T-helper 9 cell (primary cell): Measurements from ENCODE around the gene RAB6B.
"Not testable (repeated sequence)": the region's sequence is repeated elsewhere in the genome, so short reads cannot be mapped to it uniquely, and the experiment has no call there.

Experiments used
- DNase-seq: peaks from one replicate; pipeline ENCODE4 v3.0.0-alpha.2; 2020

Gene RAB6B

DNA sequence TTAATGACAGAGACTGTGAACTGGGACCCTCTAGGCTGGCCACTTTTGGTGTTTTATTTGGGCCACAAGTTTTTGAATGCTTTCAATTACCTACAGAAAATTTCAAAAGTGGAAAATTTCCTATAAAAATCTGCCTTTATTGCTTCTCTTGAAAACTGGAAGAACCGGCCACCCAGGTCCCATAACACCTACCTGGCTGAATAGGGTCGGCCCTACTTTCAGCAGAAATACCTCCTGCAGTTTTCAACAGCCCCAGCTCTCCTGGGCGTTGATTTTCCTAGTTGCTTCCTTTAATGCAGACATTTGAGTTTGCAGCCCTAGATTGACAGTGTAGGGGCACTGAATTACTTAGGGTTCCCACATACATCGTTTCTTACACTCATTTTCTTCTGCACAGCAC lies 90.8 kb downstream of the RAB6B start:
- no peak for DNase-seq

- no peak for DNase-seq
These were observed 92.2 kb downstream of the RAB6B start for GRCh38 chr3:133803469-133803868.

DNA sequence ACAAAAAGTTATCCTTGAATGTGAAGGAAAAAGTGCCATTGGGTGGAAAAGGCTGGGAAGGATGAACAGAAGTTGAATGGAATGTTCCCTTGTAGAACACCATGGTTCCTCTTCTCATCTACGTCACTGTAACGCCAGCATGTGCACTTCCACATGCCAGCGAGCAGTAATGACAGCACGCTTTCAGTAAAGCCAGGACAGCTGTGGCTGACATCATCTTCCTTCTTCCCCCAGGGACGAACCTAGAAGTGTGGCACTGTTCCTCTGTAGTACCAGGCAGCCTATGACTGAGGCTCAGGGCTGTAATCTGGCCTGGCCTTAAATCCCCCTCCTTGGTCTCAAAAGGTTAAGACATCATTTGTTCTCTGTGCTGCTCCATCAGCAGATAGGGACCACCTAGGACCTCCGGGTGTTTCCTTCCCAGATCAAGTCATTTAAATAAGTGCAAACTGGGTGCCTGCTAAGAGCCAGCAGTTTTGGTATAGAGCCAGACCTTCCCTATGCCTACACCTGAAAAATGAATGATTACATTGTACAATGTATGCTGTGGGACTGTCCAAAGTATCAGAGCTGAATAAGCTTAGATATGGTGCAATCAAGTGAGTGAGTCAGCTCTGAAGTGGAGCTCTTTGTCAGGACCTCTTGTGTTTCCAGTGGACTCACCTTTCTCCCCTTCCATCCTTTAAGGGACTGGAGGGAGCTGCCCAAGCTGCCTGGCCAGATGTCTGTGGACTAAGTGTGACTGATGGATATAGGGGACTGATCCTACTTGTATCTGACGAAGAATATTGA lies 95.7 kb downstream of the RAB6B start:
- no peak for DNase-seq

- no peak for DNase-seq
These were observed 98.1 kb downstream of the RAB6B start for GRCh38 chr3:133797396-133798105.

- no peak for DNase-seq
These were observed 103.4 kb downstream of the RAB6B start for GRCh38 chr3:133792171-133792763.

- DNase-seq = no peak
These were observed 107.7 kb downstream of the RAB6B start for GRCh38 chr3:133788024-133788423.

DNA sequence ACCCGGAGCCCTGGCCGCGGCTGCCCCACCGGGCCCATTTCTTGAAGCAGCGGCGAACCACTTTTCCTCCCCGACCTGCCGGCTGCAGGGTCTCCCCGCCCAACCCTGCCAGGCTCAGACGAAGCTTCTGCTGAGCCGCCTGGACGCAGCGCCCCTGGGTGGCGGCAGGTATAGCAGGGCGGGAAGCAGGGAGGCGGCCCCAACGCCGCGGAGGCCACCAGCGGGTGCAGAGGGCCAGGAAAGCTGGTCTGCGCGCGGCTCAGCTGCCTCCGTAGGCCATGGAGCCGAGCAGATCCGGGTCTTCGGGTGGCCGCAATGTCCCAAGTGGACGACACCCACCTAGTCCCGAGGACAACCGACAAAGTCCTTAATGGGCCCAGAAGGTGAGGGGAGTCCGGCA lies 111.9 kb downstream of the RAB6B start:
- DNase-seq = no peak

DNA sequence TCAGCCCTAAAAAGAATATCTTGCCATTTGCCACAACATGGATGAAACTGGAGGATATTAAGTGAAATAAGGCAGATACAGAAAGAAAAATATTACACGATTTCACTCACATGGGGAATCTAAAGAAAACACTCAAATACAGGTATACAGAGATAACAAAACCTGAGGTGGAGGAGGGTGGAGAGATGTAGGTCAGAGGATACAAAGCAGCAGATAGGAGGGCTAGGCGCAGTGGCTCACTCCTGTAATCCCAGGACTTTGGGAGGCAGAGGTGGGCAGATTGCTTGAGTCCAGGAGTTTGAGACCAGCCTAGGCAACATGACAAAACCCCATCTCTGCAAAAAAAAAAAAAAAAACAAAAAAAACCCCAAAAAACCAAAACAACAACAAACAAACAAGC lies 113.2 kb downstream of the RAB6B start:
- DNase-seq = no peak

DNA sequence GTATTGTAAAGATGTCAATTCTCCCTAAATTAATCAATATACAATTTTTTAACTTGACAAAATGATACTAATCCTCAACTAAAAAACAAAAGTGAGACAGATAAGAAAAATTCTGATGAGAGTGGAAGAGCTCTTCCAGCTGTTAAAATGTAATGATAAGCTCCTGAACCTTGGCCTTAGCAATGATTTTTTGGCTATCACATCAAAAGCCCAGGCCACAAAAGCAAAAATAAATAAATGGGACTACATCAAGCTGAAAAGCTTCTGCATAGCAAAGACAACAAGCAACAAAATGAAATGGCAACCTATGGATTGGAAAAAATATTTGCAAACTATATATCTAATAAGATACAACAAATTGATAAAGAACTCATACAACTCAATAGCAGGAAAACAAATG lies 114.1 kb downstream of the RAB6B start:
- no peak for DNase-seq

GRCh38 chr3:133780756-133781155 lies 114.9 kb downstream of the RAB6B start:
- DNase-seq = not testable (repeated sequence)

DNA sequence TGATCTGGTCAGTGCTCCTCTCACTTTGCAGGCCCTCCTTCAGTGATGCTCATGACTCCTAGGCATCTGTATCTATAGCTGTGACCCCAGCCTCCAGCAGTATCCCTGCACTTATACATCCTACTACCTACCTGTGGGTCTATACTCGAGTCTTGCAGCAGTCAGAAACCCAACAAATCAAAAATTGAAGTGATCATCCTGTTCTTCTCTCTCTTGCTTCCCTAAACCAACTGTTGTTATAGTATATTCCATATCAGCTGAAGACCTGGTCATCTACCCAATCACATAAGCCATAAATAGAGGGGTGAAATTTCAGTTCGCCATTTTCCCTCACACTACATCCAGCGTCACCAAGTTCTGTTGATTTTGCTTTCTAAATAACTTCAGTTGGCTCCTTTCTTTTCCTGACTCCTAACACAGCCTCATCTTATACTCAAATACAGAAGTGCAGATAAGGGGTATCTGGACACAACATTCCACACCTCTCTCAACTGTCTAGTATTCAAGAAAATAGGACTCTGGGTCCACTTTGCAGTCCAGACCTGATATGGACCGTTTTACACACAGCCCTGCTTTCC lies 116.0 kb downstream of the RAB6B start:
- DNase-seq = no peak

DNA sequence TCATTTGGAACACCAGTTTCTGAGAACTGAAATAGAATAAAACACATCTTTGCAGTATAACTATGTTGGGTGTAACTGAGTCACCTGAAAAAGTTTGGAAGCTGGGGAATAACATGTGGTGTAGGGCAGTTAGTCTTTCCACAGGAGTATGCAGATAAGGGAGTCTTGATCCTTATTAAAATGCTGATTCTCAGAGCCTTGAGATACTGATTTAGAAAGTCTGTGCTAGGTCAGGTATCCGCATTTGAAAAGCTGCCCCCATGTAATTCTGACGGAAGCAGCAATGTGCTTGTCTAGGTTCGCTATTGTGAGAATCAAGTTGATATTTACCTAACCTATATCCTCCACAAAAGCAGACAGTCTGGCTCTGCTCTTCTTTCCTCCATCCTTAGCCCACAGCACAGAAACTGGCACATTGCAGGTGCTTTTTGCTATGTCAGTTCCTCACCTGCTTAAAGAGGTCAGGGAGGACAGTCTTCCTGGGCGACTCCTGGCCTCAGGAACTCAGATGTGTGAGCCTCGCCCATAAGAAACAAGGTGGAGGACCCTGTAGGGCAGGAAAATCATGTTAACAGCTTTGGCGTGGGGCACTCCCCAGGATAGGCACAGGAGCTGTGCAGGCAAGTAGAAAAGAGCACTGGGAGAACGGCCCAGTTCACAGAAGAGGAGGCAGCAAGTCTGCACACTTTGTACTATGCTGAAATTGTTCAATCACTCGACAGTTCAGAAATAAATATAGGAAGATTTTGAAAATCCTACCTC lies 117.7 kb downstream of the RAB6B start:
- no peak for DNase-seq

DNA sequence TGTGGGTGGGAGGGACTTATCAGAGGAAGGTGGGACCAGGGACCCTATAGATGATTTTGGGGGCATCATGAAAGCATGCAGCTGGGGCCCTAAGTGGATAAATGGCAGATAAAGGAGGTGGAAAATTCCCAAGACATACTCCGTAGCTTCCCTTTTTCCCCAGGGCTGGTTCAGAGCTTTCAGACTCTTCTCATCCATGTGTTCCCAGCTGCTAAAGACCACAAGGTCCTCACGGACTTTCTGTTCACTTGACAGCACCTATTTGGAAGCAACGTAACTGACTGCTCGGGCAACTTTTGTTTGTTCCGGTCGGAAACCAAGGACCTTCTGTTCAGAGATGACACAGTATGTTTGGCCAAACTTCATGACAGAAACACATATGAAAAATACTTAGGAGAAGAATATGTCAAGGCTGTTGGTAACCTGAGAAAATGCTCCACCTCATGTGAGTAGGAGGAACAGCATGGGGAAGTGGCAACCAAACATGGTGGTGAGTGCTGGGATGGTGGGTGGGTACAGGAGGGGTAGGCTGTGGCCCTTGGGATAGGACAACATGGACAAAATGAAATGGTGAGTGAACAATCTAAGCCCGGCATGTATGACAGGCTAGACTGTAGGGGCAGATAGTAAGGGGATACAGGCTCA lies 118.8 kb downstream of the RAB6B start:
- no peak for DNase-seq

GRCh38 chr3:133775835-133776234 lies 119.8 kb downstream of the RAB6B start:
- DNase-seq = no peak

GRCh38 chr3:133775309-133775708 lies 120.4 kb downstream of the RAB6B start:
- DNase-seq = no peak
